Measurements from ENCODE around the gene CD79A.

Gene CD79A

GRCh38 chr19:41861846-41862245 lies 15.2 kb upstream of the CD79A start:
- DNase-seq (ENCODE audit: low spot score) = no peak
- TF ChIP-seq, protein P1, sequence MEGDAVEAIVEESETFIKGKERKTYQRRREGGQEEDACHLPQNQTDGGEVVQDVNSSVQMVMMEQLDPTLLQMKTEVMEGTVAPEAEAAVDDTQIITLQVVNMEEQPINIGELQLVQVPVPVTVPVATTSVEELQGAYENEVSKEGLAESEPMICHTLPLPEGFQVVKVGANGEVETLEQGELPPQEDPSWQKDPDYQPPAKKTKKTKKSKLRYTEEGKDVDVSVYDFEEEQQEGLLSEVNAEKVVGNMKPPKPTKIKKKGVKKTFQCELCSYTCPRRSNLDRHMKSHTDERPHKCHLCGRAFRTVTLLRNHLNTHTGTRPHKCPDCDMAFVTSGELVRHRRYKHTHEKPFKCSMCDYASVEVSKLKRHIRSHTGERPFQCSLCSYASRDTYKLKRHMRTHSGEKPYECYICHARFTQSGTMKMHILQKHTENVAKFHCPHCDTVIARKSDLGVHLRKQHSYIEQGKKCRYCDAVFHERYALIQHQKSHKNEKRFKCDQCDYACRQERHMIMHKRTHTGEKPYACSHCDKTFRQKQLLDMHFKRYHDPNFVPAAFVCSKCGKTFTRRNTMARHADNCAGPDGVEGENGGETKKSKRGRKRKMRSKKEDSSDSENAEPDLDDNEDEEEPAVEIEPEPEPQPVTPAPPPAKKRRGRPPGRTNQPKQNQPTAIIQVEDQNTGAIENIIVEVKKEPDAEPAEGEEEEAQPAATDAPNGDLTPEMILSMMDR (IDR thresholded peaks at IDR 0.05; ENCODE audit: borderline replicate concordance, control extremely low read depth, extremely low read depth, insufficient read depth, missing control alignments) = no peak
- in situ Hi-C loops (cut with MboI; ENCODE audit: low sequenced_read_pairs, unreplicated experiment) = loop anchor here (5.0 kb wide), 1 partner anchor 85 kb away; no protein-coding TSS in a partner anchor

DNA sequence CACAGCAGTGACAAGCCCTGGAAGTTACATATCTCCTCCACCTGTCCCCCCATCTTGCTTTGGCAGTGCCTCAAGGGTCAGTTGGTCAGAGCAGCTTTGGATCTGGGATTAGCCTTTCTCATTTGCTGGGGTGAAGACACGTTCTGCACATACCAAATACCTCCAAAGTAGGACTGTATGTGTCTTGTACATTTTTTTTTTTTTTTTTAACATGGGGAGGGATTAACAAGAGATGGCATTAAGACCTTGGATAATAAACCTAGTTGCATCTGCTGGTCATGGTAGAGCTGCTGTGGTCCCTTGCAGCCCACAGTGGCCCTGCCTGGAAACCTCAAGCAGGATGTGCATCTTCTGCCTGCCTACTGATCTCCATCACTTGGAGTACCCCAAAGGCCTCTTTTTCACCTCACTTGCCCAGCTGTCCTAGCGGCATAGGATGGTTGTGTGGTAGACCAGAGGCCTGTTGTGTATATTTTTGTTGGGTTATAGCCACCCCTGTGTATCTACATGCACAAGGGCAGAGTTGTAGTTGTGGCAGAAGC lies 14.6 kb upstream of the CD79A start:
- DNase-seq (ENCODE audit: low spot score) = no peak
- TF ChIP-seq, protein P1 (IDR thresholded peaks at IDR 0.05; ENCODE audit: borderline replicate concordance, control extremely low read depth, extremely low read depth, insufficient read depth, missing control alignments) = no peak
- in situ Hi-C loops (cut with MboI; ENCODE audit: low sequenced_read_pairs, unreplicated experiment) = loop anchor here (5.0 kb wide), 1 partner anchor 85 kb away; no protein-coding TSS in a partner anchor

DNA sequence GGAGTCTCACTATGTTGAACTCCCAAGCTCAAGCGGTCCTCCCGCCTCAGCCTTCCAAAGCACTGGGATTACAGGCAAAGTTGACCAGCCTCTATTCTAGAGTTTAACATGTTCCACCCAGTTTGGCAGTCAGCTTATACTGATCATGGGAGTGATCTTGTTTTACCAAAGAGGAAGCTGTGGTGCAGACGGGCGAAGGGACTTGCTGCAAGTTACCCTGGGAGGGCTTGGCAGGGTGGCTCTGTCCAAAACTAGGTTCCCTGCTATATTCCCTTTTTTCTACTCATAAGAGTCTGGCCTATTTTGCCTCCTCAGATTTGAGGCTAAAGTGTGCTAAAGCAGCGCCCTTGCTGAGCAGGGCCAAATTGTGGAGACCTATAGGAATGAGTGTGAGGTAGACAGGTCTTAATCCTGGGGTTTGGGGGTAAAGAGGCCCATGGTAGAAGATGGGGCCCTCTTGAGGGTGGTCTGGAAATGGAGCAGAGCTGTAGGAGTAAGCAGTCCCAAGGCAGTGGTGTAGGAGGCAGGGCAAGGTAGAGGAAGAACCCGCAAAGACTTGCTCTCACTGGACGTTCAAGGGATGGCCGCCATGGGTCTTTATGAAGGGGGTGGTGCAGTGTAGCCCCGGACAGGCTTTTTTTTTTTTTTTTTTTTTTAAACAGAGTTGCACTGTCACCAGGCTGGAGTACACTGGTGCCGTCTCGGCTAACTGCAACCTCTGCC lies 13.7 kb upstream of the CD79A start:
- no peak for DNase-seq (ENCODE audit: low spot score)
- TF ChIP-seq, protein P1 (IDR thresholded peaks at IDR 0.05; ENCODE audit: borderline replicate concordance, control extremely low read depth, extremely low read depth, insufficient read depth, missing control alignments) = no peak
- in situ Hi-C loops (cut with MboI; ENCODE audit: low sequenced_read_pairs, unreplicated experiment) = loop anchor here (5.0 kb wide), 1 partner anchor 84 kb away; no protein-coding TSS in a partner anchor

DNA sequence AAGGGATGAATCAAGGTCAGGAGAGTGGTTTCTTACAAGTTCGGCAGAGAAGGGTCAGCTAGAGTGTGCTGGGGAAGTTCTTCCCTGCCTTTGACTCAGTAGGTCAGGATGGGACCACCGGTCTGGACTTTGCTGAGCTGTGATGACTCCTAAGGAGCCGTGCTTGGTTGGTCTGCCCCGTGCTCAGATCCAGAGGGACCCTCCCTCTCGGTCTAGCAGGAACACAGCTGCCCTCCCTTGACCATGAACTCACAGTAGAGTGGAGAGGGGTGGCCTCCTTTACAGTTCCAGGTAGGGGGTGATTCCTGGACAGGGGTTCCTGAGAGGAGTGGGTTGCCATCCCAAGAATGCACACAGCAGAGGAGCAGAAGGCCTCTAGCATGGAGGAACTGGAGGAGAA lies 12.7 kb upstream of the CD79A start:
- in situ Hi-C loops (cut with MboI; ENCODE audit: low sequenced_read_pairs, unreplicated experiment) = loop anchor here (5.0 kb wide), 1 partner anchor 83 kb away; no protein-coding TSS in a partner anchor
- DNase-seq (ENCODE audit: low spot score) = no peak
- TF ChIP-seq, protein P1 (IDR thresholded peaks at IDR 0.05; ENCODE audit: borderline replicate concordance, control extremely low read depth, extremely low read depth, insufficient read depth, missing control alignments) = no peak

- no peak for DNase-seq (ENCODE audit: low spot score)
- in situ Hi-C loops (cut with MboI; ENCODE audit: low sequenced_read_pairs, unreplicated experiment) = no loop called here
- TF ChIP-seq, protein P1 (IDR thresholded peaks at IDR 0.05; ENCODE audit: borderline replicate concordance, control extremely low read depth, extremely low read depth, insufficient read depth, missing control alignments) = no peak
These were observed 10.8 kb upstream of the CD79A start for GRCh38 chr19:41866284-41866683.

GRCh38 chr19:41868120-41868988 lies 8.7 kb upstream of the CD79A start:
- TF ChIP-seq, protein P1 (IDR thresholded peaks at IDR 0.05; ENCODE audit: borderline replicate concordance, control extremely low read depth, extremely low read depth, insufficient read depth, missing control alignments) = no peak
- in situ Hi-C loops (cut with MboI; ENCODE audit: low sequenced_read_pairs, unreplicated experiment) = no loop called here
- DNase-seq (ENCODE audit: low spot score) = no peak
